Measurements from ENCODE around the gene PTPRD. TPM values are rescaled to one million over a fixed set of nuclear protein-coding genes. Genes with fewer than 3 reads are reported as not detected.

The PTPRD gene
- total and polyA plus RNA-seq, 2 donors (not counting 1 experiment from before 2014, with no cell fraction given): not detected

GRCh38 chr9:10003047-10003446, 609.8 kb downstream of the PTPRD start:
- H3K27me3 Mint-ChIP-seq: no peaks in the 10 kb centered on the region
- TF ChIP-seq, protein P1, sequence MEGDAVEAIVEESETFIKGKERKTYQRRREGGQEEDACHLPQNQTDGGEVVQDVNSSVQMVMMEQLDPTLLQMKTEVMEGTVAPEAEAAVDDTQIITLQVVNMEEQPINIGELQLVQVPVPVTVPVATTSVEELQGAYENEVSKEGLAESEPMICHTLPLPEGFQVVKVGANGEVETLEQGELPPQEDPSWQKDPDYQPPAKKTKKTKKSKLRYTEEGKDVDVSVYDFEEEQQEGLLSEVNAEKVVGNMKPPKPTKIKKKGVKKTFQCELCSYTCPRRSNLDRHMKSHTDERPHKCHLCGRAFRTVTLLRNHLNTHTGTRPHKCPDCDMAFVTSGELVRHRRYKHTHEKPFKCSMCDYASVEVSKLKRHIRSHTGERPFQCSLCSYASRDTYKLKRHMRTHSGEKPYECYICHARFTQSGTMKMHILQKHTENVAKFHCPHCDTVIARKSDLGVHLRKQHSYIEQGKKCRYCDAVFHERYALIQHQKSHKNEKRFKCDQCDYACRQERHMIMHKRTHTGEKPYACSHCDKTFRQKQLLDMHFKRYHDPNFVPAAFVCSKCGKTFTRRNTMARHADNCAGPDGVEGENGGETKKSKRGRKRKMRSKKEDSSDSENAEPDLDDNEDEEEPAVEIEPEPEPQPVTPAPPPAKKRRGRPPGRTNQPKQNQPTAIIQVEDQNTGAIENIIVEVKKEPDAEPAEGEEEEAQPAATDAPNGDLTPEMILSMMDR (IDR thresholded peaks at IDR 0.05): no peak
- no peak for TF ChIP-seq EZH2 (IDR thresholded peaks at IDR 0.05; ENCODE audit: borderline replicate concordance, insufficient read depth, low read depth, low read length, poor library complexity, severe bottlenecking)
- POLR2A ChIA-PET: no interaction called here
- Histone ChIP-seq H3K4me2 (replicated peaks; ENCODE audit: low read depth, low read length, poor library complexity, severe bottlenecking) (no peak overlapping the region), H2AFZ (ENCODE audit: insufficient read depth, low read depth, low read length, poor library complexity, severe bottlenecking) (no peak overlapping the region), H3K4me1 (ENCODE audit: control insufficient read depth in 2 of 2, insufficient read depth in 2 of 2, low read length in 2 of 2) (no peaks in the 10 kb centered on the region), H3K9ac (ENCODE audit: low read length) (no peak overlapping the region), H3K79me2 (ENCODE audit: control insufficient read depth, insufficient read depth, low read length) (no peaks in the 10 kb centered on the region), H3K36me3 (replicated peaks in 1 of 2; ENCODE audit: control extremely low read depth in 1 of 2, control insufficient read depth in 1 of 2, extremely low read depth in 1 of 2, insufficient read depth in 2 of 2, low read length in 1 of 2) (no peaks in the 10 kb centered on the region), H4K20me1 (ENCODE audit: control insufficient read depth, insufficient read depth, low read length, poor library complexity, severe bottlenecking) (no peaks in the 10 kb centered on the region), H3K9me3 (ENCODE audit: control extremely low read depth in 1 of 3, control insufficient read depth in 2 of 3, insufficient read depth in 1 of 3, low read length in 2 of 3) (no peaks in the 10 kb centered on the region), H3K4me3 (ENCODE audit: control extremely low read depth in 1 of 5, extremely low read depth in 1 of 5, insufficient read depth in 1 of 5, low read depth in 2 of 5, low read length in 4 of 5) (no peak overlapping the region), H3K27ac (ENCODE audit: low read length in 2 of 2) (no peak overlapping the region), H3K27me3 (replicated peaks in 1 of 4; ENCODE audit: control extremely low read depth in 1 of 4, control insufficient read depth in 3 of 4, insufficient read depth in 4 of 4, low read length in 3 of 4) (no peaks in the 10 kb centered on the region)
- no peaks in the 10 kb centered on the region for H3K9me3 Mint-ChIP-seq (ENCODE audit: insufficient read depth)
- DNase-seq (no peak), ATAC-seq (ENCODE audit: low read depth) (no peak)
- H3K27ac Mint-ChIP-seq: no peak overlapping the region
- peaks cover 8% of the 10 kb centered on the region for H3K4me1 Mint-ChIP-seq
- intact Hi-C loops (cut with micrococcal nuclease): no loop called here
- CTCF ChIA-PET: no interaction called here
- H3K4me3 Mint-ChIP-seq: no peak overlapping the region

GRCh38 chr9:10000669-10001068, 612.1 kb downstream of the PTPRD start:
- Histone ChIP-seq H3K4me3 (ENCODE audit: control extremely low read depth in 1 of 5, extremely low read depth in 1 of 5, insufficient read depth in 1 of 5, low read depth in 2 of 5, low read length in 4 of 5) (no peak overlapping the region), H3K36me3 (replicated peaks in 1 of 2; ENCODE audit: control extremely low read depth in 1 of 2, control insufficient read depth in 1 of 2, extremely low read depth in 1 of 2, insufficient read depth in 2 of 2, low read length in 1 of 2) (no peaks in the 10 kb centered on the region), H3K9me3 (ENCODE audit: control extremely low read depth in 1 of 3, control insufficient read depth in 2 of 3, insufficient read depth in 1 of 3, low read length in 2 of 3) (no peaks in the 10 kb centered on the region), H2AFZ (ENCODE audit: insufficient read depth, low read depth, low read length, poor library complexity, severe bottlenecking) (no peak overlapping the region), H3K27ac (ENCODE audit: low read length in 2 of 2) (no peak overlapping the region), H3K4me2 (replicated peaks; ENCODE audit: low read depth, low read length, poor library complexity, severe bottlenecking) (no peak overlapping the region), H3K79me2 (ENCODE audit: control insufficient read depth, insufficient read depth, low read length) (no peaks in the 10 kb centered on the region), H3K4me1 (ENCODE audit: control insufficient read depth in 2 of 2, insufficient read depth in 2 of 2, low read length in 2 of 2) (no peaks in the 10 kb centered on the region), H3K27me3 (replicated peaks in 1 of 4; ENCODE audit: control extremely low read depth in 1 of 4, control insufficient read depth in 3 of 4, insufficient read depth in 4 of 4, low read length in 3 of 4) (no peaks in the 10 kb centered on the region), H3K9ac (ENCODE audit: low read length) (no peak overlapping the region), H4K20me1 (ENCODE audit: control insufficient read depth, insufficient read depth, low read length, poor library complexity, severe bottlenecking) (no peaks in the 10 kb centered on the region)
- POLR2A ChIA-PET: no interaction called here
- no peaks in the 10 kb centered on the region for H3K27me3 Mint-ChIP-seq
- ATAC-seq (ENCODE audit: low read depth): no peak
- intact Hi-C loops (cut with micrococcal nuclease): no loop called here
- H3K27ac Mint-ChIP-seq: no peak overlapping the region
- TF ChIP-seq EZH2 (IDR thresholded peaks at IDR 0.05; ENCODE audit: borderline replicate concordance, insufficient read depth, low read depth, low read length, poor library complexity, severe bottlenecking): no peak
- TF ChIP-seq, protein P1 (IDR thresholded peaks at IDR 0.05): no peak
- no peak overlapping the region for H3K4me3 Mint-ChIP-seq
- peaks cover 8% of the 10 kb centered on the region for H3K4me1 Mint-ChIP-seq
- no peak for DNase-seq
- WGBS (ENCODE audit: insufficient coverage): 90% methylated on average over 5 of the region's 9 CpGs
- no peaks in the 10 kb centered on the region for H3K9me3 Mint-ChIP-seq (ENCODE audit: insufficient read depth)
- CTCF ChIA-PET: no interaction called here

Measured in B cell (primary cell).